ENCODE measurements around the gene TMC8. TPM values are rescaled to one million over a fixed set of nuclear protein-coding genes. Genes with fewer than 3 reads are reported as not detected.
A peak's percentile ranks its signal among the peaks of the same experiment; 100 is the strongest.

TMC8 gene
- total and polyA plus RNA-seq, 2 of the 8 experiments (the other 6 are each of a cell fraction or from before 2014, with no cell fraction given): 1.00 to 2.8 TPM

GRCh38 chr17:78133971-78134898 is 3.7 kb downstream of the TMC8 start (continued):
- no peak for TF ChIP-seq NANOG (IDR thresholded peaks at IDR 0.05; ENCODE audit: insufficient read depth, low read depth, low read length, poor library complexity, severe bottlenecking)
- no peak for TF ChIP-seq KDM5A (IDR thresholded peaks at IDR 0.05; ENCODE audit: low read length)
- TF ChIP-seq USF2 (IDR thresholded peaks at IDR 0.05; ENCODE audit: low read length): no peak; the same call in 1 of the 2 replicates
- TF ChIP-seq RAD21 (IDR thresholded peaks at IDR 0.05 in 1 of 2, conservative IDR thresholded peaks at IDR 0.05 in 1 of 2; ENCODE audit: low read depth in 2 of 2, low read length in 2 of 2): peak; percentile 65 to 82
- 0 out of 2 replicates have a peak, but pooled peaks have one; percentile 34 for TF ChIP-seq SP4 (IDR thresholded peaks at IDR 0.05; ENCODE audit: low read length)

All from H1 (cell line).